Activated naive CD4-positive, alpha-beta T cell treated with anti-CD3 and anti-CD28 coated beads, Interleukin-2, amount 50 U/mL, for 16 hours (primary cell): ENCODE data around the gene WDFY3.
"Not testable (repeated sequence)": the region's sequence is repeated elsewhere in the genome, so short reads cannot be mapped to it uniquely, and the experiment has no call there.

ENCODE experiments used
- DNase-seq: peaks from one replicate; pipeline ENCODE4 v3.0.0-alpha.2; 2020

WDFY3 gene

DNA sequence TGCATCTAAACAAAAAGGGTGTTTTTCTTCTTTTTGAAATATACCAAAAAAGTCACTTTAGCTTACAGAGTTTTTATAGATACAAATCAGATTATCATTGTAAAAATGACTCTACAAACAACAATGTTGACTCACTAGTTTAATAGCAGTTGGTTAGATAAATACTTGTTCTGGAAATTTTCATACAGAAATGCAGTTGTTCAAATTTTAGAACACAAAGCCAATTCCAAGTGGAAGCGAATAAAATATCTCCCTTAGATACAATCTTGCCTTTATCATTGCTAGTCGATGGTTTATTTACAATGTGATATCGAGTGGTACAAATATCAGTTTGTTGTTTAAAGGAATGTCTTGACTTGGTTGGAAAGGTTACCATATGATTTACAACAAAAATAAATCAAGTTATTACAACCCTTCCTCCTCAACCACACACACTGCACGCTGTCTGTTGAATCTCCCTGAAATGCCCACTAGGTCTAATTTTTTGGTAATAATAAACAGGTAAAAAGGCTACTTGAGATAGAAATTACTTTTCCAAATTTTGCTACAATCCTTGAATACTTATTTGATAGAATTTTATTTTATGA is 268.8 kb downstream of the WDFY3 start:
- no peak for DNase-seq

DNA sequence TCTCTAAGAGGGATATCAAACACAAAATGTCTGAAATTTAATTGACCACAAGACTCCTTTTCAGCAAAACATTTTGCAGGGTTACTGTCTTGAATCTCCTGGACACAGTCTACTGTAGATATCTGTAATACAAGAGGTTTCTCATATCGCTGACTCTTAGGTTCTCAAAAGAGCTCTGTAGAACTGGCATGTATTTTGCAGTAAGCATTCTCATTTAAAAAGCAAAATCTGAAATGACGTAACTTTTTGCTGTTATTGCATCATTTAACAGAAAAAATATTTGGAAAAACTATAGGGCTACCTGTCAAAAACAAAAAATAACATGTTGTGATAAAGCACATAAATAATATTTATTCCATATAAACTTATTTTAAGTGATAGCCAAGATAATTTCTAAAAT is 269.3 kb downstream of the WDFY3 start:
- DNase-seq = no peak

DNA sequence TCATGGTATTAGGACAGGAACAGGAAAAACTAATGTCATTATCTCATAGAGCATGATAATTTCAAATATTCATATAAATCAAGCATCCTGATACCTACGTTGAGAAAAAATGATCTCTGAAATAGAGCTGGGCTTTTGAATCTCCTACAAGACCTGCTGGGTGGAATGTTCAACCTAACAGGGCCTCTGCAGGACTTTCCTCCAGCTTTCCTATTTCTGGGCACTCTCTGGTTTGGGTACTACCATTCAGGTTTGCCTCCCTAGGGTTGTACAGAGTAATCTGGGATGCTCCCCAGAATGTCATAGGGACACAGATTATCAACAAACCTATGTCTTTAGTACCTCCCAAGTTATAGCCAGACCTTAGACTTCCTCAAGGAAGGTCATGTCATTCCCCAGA is 274.7 kb downstream of the WDFY3 start:
- no peak for DNase-seq

DNA sequence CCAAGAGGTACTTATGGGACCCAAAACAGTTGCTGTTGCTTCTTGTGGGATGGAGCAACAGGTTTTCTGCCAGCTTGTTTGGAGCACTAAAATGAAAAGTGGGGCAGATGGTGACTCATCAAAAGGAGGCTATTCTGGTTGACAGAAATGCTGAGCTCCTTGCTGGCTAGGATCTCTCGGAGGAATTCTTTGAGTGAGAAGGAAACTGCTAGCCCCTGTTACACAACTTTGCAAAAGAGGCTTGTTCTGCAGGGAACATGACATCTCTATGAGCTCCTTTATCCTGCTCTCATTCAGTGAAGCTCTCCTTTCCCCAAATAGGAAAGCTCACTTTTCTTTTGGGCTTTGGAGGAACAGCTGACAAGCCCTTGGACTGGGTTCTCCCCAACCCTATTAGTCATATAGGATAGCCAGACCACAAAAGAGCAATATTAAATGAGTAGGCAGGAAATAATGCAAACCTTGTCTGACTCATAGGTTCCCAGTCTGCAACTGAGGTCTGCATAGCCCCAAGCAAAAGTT is 275.3 kb downstream of the WDFY3 start:
- DNase-seq = no peak

DNA sequence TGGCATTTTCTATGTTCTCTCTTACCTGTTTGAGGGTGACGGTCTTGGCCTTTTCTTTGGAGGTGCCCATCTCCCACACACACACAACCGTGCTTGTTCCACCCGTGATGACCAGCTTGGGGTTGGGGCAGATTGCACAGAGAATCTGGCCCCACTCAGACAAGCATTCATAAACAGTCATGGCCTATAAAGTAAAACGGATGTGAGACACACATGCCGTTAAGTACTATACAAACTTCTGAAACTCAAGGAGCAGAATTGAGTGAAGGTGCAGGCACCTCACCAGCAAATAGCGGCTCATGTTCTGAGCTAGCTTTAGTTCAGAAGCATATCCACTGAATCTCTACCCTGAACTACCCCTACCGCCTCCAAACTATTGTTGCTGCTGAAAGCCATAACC is 276.0 kb downstream of the WDFY3 start:
- DNase-seq = no peak

DNA sequence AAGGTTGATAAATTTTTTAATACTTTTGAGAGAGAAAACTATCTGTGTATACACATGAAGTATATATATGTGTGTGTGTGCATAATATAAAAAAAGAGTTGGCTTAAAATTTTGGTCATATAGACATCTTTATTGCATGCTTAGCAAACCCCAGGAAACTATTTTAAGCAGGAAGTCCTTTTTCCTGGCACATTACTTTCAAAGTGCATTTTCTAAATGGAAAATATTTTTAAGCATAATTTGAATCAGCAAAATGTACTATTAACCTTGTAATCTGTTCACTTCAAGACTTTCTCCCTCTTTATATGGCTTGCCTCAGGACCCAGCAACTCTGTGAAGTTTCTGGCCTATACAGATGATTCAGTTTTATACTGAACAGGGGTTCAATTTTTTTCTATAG is 277.3 kb downstream of the WDFY3 start:
- DNase-seq = no peak

DNA sequence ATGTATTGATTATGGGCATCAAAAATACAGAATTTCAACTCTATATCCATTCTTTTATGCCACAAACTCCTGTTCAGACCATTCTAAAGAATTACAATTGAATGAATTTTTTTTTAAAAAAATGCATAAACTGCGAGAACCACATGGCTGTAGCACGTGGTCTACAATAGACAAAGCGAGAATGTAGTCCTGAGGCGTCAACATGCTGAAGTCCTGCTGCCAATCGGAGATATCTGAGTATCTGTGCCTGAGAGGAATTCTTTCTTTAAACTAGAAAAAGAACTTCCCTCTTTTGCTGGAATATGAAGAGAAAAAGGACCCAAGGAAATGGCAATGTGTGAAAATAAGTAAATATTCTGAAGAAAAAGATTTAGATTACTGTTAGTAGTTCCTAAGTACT is 277.9 kb downstream of the WDFY3 start:
- DNase-seq = no peak

DNA sequence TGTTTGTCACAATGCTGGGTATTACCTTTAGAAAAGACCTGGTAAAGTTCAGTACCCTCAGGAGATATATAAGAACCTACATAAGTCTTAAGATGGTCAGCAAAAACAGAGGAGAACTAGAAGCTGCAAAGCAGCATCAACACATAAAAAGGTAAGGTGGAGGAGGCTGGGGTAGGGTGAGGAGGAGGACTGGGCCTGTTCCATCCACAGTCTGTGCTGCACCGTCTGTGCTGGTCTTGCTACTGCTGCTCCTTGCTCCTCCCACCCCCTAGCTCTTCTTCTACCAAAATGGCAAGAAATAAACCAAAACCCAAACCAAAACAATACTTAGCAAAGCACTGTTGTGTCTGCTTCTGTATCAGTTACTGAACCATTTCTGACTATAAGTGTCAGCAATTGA is 281.4 kb downstream of the WDFY3 start:
- DNase-seq = no peak

DNA sequence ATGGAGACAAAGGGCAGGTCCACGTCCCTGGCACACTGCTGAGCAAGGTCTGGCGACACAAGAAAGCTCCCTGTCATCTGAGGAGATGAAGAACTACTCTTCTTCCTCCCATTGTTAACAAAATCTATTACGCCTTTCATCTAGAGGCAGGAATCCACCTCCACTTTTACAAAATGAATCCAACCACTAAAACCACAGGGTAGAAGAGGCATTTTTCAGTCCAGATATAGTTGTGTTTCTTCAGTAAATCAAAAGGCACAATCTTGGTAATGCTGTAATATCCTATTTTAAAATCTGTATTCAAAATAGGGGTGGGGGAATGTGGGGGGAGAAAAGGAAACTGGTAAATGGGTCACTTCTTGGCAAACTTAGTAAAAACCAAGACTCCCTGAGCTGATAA is 282.1 kb downstream of the WDFY3 start:
- no peak for DNase-seq

DNA sequence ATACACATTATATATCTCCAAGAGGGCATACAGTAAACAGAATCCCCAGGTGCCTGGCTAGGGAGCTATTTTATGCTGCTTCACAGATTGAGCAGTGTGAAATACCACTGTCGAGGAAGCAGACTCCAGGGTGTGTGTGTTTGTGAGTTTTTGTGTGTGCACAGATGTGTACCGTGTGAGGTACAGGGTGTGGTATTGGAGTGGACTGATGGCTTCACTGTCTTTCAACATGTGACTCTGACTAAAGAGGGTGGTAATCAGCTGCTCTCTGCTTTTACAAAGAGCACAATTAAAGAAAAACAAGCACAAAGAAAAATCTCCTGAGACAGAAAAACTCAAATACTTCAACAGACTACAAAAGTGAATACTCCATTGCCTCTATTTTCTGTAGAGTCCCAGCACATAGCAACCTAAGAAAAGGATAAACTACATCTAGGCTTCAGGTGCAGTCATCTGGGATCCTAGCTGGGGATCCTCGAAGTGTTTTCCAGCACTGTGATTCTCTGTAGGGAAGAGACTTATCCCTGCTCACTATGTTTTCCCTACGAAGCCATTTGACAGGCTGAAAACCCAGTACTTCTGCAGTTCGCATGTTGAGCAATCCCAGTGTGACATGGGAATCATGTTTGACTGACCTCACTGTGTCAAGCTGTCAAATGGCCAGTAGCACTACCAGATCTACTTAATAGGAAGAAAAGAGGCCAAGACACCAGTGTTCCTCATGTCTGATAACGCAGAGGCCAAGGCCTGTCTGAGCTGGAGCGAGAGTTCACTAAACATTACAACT is 283.2 kb downstream of the WDFY3 start:
- DNase-seq = no peak

DNA sequence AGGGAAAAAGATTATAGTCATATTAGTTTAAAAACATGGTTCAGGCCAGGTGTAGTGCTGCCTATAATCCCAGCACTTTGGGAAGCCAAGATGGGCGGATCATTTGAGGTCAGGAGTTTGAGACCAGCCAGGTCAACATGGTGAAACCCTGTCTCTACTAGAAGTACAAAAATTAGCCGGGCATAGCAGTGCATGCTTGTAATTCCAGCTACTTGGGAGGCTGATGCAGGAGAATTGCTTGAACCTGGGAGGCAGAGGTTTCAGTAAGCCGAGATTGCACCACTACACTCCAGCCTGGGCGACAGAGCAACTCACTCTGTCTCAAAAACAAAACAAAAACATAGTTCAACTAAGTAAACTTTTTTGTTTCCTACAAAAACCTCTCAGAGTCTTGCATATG is 283.8 kb downstream of the WDFY3 start:
- not testable (repeated sequence) for DNase-seq

DNA sequence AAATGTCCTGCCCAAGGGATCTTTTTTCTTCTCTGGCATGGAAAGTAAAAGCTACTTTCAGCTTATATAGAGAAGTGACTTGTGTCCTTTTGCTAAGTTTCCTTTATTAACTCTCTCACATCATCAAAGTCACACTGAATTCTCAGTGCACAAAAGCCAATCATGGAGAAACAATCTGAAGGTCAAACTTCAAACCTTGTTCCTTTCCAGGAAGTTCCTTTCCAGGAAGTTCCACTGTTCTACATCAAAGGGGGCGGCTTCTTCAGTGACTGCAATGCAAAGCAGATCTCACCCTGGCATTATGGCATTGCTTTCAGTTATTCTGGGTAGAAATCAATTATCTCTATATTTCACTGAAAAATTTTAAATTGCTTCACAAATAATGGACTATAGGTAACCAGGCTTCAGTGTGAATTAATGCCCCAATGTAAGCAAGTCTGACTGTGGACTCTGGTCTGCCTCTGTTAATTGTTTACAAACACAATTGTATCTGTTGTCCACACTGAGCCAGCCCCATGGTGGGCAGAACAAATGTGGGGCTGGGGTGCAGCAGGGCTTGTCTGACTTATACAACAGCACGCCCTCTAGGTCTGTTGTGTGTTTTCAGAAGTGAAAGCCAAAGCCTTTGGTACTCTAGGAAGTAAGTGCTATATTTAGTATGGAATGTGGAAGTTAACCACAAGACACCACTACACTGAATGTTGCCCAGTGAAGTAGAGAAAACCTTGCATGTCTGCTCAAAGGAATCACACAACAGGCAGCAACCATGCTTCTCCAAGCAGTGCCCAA is 284.8 kb downstream of the WDFY3 start:
- no peak for DNase-seq

DNA sequence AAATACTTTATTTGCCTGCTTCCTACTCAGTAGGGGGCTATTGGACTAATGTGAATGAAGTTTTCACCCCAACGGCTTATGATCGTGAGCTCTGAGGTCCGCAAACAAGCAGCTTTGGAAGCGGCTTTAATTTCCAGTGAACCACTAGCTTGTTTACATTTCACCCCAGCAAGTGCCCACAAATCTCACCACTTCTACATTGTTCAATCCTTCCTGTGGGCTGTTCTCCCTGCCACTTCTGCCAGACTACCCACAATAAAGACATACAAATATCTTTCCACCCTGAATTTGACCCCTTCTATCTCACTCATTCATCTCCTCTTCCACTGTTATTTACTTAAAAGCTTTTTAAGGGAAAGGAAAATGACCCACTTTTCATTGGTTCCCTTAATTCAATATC is 285.5 kb downstream of the WDFY3 start:
- DNase-seq = no peak

DNA sequence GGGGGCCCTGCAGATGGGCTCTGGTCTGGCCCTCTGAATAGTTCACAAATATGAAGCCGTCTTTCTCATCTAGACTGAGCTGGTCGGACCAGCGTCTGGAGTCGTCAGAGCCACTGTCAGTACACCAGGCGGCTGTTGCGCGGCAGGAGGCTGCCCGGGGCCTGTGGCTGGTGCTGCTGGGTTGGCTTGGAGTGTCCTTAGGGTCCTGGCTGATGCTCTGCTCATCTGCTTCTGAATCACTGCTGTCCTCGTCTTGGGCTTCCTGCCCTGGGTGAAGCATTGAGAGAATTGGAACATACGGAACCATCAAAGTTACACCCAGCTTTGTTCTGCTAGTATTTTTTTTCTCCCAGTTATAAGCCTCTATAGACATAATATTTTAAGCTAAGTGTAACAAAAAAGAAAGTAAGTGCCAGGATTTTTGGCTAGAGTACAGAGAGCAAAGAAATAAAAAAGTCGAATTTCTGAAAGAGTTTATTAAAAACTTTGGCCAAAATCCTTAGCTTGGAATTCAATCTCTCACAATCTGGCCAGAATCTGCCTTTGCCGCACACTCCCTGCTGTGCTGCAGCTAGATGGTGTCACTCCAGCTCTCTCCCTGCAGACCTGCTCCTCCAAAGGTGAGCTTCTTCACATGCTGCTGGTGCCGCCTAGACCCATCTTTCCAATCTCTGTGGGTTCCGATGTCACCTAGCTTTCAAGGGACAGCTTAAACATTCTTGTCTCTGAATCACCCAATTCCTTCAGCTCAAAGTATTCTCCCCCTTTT is 287.3 kb downstream of the WDFY3 start:
- no peak for DNase-seq

DNA sequence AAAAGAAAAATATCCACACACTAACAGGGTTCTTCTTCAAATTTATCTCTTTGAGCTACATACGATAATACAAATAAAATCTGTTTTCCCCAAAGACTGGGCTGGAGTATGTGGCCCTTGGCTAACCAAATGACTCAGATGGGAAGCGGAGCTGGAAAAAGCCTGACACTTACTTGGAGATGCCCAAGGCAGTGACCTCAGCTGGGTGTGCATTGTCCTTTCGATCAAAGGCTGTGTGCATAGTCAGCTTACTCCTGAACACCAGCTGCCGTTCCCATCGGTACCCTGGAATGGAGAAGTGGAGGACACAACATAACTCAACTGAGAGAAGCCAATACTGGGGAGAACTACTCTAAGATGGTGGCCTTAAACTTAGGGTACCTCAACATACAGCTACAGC is 288.5 kb downstream of the WDFY3 start:
- DNase-seq = no peak

DNA sequence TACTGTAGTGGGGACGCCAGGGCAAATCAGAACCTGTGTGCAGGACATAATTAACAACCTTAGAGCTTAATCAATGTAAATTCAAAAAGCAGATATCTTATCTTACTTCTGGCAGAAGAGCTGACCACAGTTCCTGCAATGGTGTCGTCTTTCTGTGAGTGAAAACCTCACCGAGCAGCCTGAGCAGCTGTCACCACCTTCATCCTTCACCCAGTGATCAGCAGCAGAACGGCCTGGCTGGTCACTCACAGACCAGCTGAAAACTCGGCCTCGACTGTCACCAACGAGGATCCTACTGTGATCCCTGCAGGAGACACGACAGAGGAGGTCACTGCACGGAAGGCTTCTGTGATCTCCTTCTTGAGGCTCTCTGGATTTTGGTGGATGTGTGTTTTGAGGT is 289.4 kb downstream of the WDFY3 start:
- DNase-seq = no peak

DNA sequence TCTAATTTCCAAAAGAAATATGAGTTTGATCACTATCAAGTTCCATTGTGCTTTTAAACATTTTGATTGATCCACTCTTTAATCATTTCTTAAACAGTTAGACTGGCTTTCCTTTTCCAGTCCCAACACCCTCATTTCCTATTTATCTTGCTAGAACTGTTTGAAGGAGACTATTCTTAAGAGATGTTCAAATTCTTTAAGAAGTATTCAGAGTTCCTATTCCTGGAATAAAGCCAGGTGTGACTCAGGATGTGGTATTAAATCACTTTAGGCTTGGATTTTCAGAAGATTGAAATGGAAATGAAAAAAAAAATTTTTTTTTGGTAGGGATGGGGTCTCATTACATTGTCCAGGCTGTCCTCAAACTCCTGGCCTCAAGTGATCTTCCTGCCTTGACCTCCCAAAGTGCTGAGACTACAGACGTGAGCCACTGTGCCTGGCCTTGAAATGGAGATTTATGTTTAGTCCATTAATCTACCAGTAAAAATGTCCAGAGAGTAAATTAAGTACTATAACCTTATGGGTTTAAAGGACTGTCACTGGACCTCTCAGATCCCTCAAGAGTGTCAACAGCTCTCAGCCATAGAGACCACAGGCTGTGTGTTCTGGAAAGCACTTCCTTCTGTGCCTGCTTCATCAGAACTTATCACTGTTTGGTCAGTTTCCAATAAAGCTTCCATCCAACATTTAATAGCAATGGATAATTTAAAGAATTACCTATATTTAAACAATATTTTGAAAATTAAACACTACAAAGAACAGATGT is 292.8 kb downstream of the WDFY3 start:
- no peak for DNase-seq

DNA sequence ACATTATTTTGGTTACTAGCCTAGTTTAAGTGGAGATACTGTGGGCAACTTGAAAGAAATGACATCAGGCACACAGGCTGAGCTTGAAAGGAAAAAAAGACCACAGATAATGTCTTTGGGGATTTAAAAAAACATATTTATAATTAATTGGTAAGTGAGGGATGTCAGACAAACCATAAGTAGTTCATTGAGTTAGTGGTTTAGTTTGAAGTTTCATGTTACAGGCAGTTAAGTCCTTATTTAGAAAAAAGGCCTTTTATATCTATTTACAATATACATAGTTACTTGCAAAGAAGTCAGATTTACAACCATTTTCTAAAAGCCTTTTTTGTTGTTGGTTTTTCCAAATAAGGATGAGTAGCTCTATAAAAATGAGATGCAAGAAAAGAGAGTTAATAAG is 294.3 kb downstream of the WDFY3 start:
- no peak for DNase-seq

DNA sequence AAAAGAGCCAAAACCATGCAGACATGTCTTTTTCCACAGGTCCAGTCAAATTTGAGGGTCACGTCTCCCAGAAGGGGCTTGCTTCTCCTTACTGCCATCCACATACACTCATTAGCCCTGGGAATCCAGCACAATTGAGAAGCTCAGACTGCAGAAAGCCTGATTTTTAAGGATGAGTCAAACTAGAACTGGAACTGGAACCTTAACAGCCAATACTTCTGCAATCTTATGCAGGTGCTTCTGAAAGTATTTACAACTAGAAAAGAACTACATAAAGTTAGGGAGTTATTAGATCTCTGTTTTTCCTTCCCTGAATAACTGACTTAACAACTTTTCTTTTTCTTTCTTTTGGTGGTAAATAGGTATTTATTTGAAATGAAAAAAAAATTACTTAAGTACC is 297.3 kb downstream of the WDFY3 start:
- DNase-seq = no peak

DNA sequence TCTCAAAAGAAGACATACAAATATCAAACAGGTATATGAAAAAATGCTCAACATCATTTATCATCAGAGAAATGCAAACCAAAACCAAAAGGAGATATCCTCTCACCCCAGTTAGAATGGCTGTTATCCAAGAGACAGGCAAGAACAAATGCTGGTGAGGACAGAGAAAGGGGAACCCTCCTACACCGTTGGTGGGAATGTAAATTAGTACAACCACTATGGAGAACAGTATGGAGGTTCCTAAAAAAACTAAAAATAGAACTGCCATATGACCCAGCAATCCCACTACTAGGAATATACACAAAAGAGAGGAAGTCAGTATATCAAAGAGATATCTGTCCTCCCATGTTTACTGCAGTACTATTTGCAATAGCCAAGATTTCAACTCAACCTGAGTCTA is 300.1 kb downstream of the WDFY3 start:
- DNase-seq = no peak

DNA sequence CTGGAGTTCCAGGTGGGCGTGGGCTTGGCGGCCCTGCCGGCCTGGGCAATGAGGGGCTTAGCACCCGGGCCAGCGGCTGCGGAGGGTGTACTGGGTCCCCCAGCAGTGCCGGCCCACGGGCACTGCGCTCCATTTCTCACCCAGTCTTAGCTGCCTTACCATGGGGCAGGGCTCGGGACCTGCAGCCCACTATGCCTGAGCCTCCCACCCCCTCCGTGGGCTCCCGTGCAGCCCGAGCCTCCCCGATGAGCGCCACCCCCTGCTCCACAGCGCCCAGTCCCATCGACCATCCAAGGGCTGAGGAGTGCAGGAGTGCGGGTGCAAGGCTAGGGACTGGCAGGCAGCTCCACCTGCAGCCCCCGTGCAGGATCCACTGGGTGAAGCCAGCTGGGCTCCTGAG is 301.7 kb downstream of the WDFY3 start:
- DNase-seq = not testable (repeated sequence)

DNA sequence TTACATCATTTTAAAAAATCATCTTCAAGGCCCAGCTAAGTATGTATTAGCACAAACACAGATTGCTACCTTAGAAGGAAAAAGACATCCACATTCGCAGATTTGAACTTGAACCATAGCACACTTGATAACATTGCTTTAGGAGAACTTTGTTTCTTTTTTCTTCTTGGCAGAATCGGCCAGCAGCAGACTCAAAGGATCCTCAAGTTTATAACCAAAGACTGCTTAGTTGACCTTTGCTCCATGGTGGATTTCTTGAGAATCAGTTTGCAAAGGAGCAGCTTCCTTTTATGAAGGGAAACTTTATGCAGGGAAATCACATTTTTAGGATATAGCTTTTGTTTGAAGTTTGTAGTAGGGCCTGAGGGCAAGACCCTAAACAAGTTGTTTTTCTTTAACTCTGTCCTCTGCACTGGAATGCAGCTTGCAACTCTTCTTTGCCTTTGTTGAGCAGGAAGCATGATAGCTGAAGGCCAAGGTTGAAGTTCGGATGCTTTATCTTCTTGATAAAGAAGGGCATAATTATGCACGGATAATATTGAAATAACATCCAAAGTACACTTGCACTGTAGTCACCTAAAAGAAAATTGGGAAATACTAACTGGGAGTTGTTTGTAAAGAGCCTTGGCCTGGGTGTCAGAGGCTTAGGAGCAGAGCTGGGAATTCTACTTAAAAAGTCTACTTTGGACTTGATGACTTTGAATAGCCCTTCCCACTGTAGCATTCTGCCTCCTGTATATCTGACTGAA is 305.1 kb downstream of the WDFY3 start:
- DNase-seq = no peak
